Right atrium auricular region (tissue), 2 donors: ENCODE measurements around the gene SLC7A4. TPM values are rescaled to one million over a fixed set of nuclear protein-coding genes. Genes with fewer than 3 reads are reported as not detected.

Experiments used
- DNase-seq: peaks from one replicate; pipeline ENCODE4 v3.0.0-alpha.2; 2019; ENCODE audit warnings: low spot score
- H3K27ac ChIP-seq, 2 donors: fragments of 200-600 bp; sonication (generic); 1 replicate in 1 of 2; 2 replicates in 1 of 2; pipeline ENCODE4 v1.5.1; 2016 to 2019
- H3K27me3 ChIP-seq, 2 donors: fragments of 200-600 bp; sonication (generic); one replicate each; pipeline versions ENCODE4 v1.5.1 to v1.6.0; 2017 to 2019
- H3K36me3 ChIP-seq: fragments of 200-600 bp; sonication (generic); one replicate; pipeline ENCODE4 v1.5.1; 2016
- H3K4me1 ChIP-seq, 2 donors: fragments of 200-600 bp; sonication (generic); one replicate each; pipeline versions ENCODE4 v1.5.1 to v1.6.0; 2017 to 2019
- H3K4me3 ChIP-seq, 2 donors: fragments of 200-600 bp; sonication (generic); 1 replicate in 1 of 2; 2 replicates in 1 of 2; pipeline ENCODE4 v1.5.1; 2017 to 2019; ENCODE audit warnings: mild to moderate bottlenecking in 1 of 2, moderate library complexity in 1 of 2
- H3K9me3 ChIP-seq, 2 donors: fragments of 200-600 bp; sonication (generic); one replicate each; pipeline ENCODE4 v1.5.1; 2019
- CTCF ChIP-seq, 2 donors: fragments of 200-600 bp; sonication (generic); IDR thresholded peaks; one replicate each; pipeline ENCODE4 v1.5.1; 2019; ENCODE audit warnings: antibody characterized with exemption in 2 of 2
- total RNA-seq, 2 donors: library from RNA; depleted of rRNA; stranded (reverse); fragments of >200 nt; gene quantifications; one replicate each; pipeline ENCODE4 v1.1.0, GENCODE V29; 2016

The SLC7A4 gene
- total RNA-seq, 2 donors from 2014 or later: 1.9 to 5.0 TPM

GRCh38 chr22:20994128-20994901 is 38.0 kb downstream of the SLC7A4 start:
- no peak for TF ChIP-seq CTCF (IDR thresholded peaks at IDR 0.05)
- H3K36me3 ChIP-seq: peaks cover 71% of the 10 kb centered on the region
- no peak for DNase-seq
- no peak overlapping the region for H3K27ac ChIP-seq
- no peaks in the 10 kb centered on the region for H3K9me3 ChIP-seq
- no peaks in the 10 kb centered on the region for H3K4me1 ChIP-seq
- H3K27me3 ChIP-seq: no peaks in the 10 kb centered on the region
- H3K4me3 ChIP-seq: no peak overlapping the region

DNA sequence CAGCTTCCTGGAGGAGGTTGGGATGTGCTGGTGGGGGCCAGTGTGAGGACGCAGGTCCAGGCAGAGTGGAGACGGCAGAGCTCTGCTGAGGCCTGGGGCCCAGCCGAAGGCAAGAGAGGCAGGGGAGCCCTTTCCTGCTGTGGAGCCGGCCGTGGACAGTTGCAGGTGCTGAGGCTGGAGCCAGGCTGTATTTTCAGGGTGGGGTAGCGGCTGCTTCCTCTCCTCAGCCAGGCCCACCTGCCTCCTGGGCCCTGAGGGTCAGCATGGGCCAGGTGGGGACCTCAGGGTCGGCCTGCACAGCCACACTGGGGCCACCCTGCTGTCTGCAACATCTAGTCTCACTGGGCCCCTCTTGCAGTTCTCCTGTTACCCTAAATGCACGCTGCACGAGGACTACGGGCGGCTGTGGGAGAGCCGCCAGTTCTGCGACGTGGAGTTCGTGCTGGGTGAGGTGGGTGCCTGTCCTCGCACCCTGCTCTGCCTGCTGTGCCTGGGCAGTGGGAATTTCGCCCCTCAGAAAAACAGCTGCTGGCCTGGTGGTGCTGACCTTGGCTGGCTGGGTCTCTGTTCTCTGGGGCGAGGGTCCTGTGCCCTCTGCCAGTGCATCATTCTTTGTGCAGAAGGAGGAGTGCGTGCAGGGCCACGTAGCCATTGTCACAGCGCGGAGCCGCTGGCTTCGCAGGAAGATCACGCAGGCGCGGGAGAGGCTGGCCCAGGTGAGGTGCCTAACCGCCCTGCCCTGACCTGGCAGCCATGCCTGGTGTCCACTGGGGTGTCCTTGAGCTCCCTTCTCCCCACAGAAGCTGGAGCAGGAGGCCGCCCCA is 38.8 kb downstream of the SLC7A4 start:
- no peak for DNase-seq
- no peak for TF ChIP-seq CTCF (IDR thresholded peaks at IDR 0.05)
- Histone ChIP-seq H3K9me3 (no peaks in the 10 kb centered on the region), H3K36me3 (peaks cover 63% of the 10 kb centered on the region), H3K27me3 (no peaks in the 10 kb centered on the region), H3K27ac (no peak overlapping the region), H3K4me1 (no peaks in the 10 kb centered on the region), H3K4me3 (no peak overlapping the region)

- no peaks in the 10 kb centered on the region for H3K9me3 ChIP-seq
- H3K27me3 ChIP-seq: no peaks in the 10 kb centered on the region
- peaks cover 57% of the 10 kb centered on the region for H3K36me3 ChIP-seq
- H3K4me1 ChIP-seq: no peaks in the 10 kb centered on the region
- no peak overlapping the region for H3K27ac ChIP-seq
- no peak overlapping the region for H3K4me3 ChIP-seq
- no peak for TF ChIP-seq CTCF (IDR thresholded peaks at IDR 0.05)
- DNase-seq: no peak
Measured at GRCh38 chr22:20992456-20993303, 39.7 kb downstream of the SLC7A4 start.

- no peak overlapping the region for H3K4me3 ChIP-seq
- DNase-seq: no peak
- TF ChIP-seq CTCF (IDR thresholded peaks at IDR 0.05): no peak
- no peak overlapping the region for H3K27ac ChIP-seq
- no peaks in the 10 kb centered on the region for H3K27me3 ChIP-seq
- peaks cover 56% of the 10 kb centered on the region for H3K36me3 ChIP-seq
- no peaks in the 10 kb centered on the region for H3K9me3 ChIP-seq
- H3K4me1 ChIP-seq: no peaks in the 10 kb centered on the region
Measured at GRCh38 chr22:20992056-20992442, 40.3 kb downstream of the SLC7A4 start.

DNA sequence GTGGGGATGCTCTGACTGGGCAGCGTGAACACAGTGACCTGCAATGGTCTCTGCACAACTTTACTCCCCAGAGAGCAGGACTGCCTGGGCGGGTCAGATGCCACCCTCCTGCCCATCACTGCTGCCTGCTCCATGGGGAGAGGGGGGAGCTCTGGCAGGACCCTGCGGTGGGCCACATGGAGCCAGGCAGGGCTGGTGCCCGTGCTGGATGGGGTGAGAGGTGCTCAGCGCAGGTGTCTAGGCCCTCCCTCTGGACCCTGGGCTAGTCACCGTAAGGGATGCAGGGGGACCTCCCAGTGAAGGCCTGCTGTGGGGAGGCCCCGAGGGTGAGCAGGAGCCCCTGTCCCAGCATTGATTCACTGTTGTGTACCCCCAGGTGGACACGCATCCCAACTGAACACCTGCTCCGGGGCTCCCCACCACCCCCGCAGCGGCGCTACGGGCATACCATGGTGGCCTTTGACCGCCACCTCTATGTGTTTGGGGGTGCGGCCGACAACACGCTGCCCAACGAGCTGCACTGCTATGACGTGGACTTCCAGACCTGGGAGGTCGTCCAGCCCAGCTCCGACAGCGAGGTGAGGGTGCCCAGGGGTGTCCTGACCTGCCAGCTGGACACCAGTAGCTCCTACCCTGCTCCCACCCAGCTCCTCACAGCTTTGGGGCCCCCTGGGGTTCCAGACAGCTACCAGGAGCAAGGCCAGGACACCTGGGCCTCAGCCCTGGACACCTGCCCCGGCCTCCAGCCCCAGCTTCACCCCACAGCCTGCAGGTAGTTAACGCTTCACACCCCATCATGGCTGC is 40.9 kb downstream of the SLC7A4 start:
- H3K9me3 ChIP-seq: no peaks in the 10 kb centered on the region
- H3K4me1 ChIP-seq: no peaks in the 10 kb centered on the region
- no peak for TF ChIP-seq CTCF (IDR thresholded peaks at IDR 0.05)
- H3K4me3 ChIP-seq: no peak overlapping the region
- peaks cover 53% of the 10 kb centered on the region for H3K36me3 ChIP-seq
- DNase-seq: no peak
- H3K27me3 ChIP-seq: no peaks in the 10 kb centered on the region
- no peak overlapping the region for H3K27ac ChIP-seq
